Measurements from ENCODE around the gene BHLHE40. TPM values are rescaled to one million over a fixed set of nuclear protein-coding genes. Genes with fewer than 3 reads are reported as not detected.

The BHLHE40 gene
- total and polyA plus RNA-seq, 10 of the 15 experiments (the other 5 are each of a cell fraction or from before 2014, with no cell fraction given), result 25.2 to 106 (median 51.4) TPM

- TF ChIP-seq REST (IDR thresholded peaks at IDR 0.05; ENCODE audit: low read depth, low read length), result no peak
- TF ChIP-seq JUND (IDR thresholded peaks at IDR 0.05; ENCODE audit: low read depth, low read length), result no peak
- no peak for TF ChIP-seq FOXK2 (IDR thresholded peaks at IDR 0.05)
- TF ChIP-seq STAT3 (IDR thresholded peaks at IDR 0.05; ENCODE audit: low read depth, low read length), result no peak
- no peak for TF ChIP-seq NR2C2 (IDR thresholded peaks at IDR 0.05; ENCODE audit: borderline replicate concordance, control insufficient read depth, insufficient read length, low read depth)
- no peak for TF ChIP-seq NFYB (IDR thresholded peaks at IDR 0.05; ENCODE audit: insufficient read depth, low read depth, low read length)
These were observed 53.6 kb downstream of the BHLHE40 start (continued) for GRCh38 chr3:5032844-5033243.

Other genes starting within 250 kb of the BHLHE40 start
- 22.0 and 25.9 TPM in 2 replicates for gene ARL8B, start 142.9 kb downstream of the BHLHE40 start, total RNA-seq (2014; rRNA removed)
- 50.9 and 52.6 TPM in 2 replicates for gene ARL8B, start 142.9 kb downstream of the BHLHE40 start, total RNA-seq (2014; rRNA removed; fragmentation: Illumina TruSeq; extraction: Trizol)
- gene ARL8B, start 142.9 kb downstream of the BHLHE40 start, total RNA-seq (2021), result 48.9 and 51.3 TPM in 2 replicates
- 31.1 and 67.4 TPM in 2 replicates for gene ARL8B, start 142.9 kb downstream of the BHLHE40 start, polyA plus RNA-seq (2011; rRNA removed)
- 69.0 and 92.2 TPM in 2 replicates for gene ARL8B, start 142.9 kb downstream of the BHLHE40 start, polyA plus RNA-seq (2014; fragmentation: Illumina TruSeq; extraction: Trizol)
- 10 to 100 TPM; 36.5 to 38.5 TPM for gene ARL8B, start 142.9 kb downstream of the BHLHE40 start, polyA plus RNA-seq (2014; fragmentation: Nextera tagmentation; extraction: Ambion mirVana)
- 31.9 and 36.0 TPM in 2 replicates for gene ARL8B, start 142.9 kb downstream of the BHLHE40 start, polyA plus RNA-seq (2014; rRNA removed)
- 10 to 100 TPM; 80.6 TPM for gene ARL8B, start 142.9 kb downstream of the BHLHE40 start, polyA plus RNA-seq (2016; fragmentation: Nextera tagmentation; extraction: Ambion mirVana)
- 52.6 and 56.0 TPM in 2 replicates for gene EDEM1, start 208.3 kb downstream of the BHLHE40 start, total RNA-seq (2014; rRNA removed)
- gene EDEM1, start 208.3 kb downstream of the BHLHE40 start, total RNA-seq (2014; rRNA removed; fragmentation: Illumina TruSeq; extraction: Trizol), result 57.5 and 60.6 TPM in 2 replicates
- gene EDEM1, start 208.3 kb downstream of the BHLHE40 start, total RNA-seq (2021), result 129 and 138 TPM in 2 replicates
- 104 and 139 TPM in 2 replicates for gene EDEM1, start 208.3 kb downstream of the BHLHE40 start, polyA plus RNA-seq (2011; rRNA removed)
- 57.5 and 75.9 TPM in 2 replicates for gene EDEM1, start 208.3 kb downstream of the BHLHE40 start, polyA plus RNA-seq (2014; fragmentation: Illumina TruSeq; extraction: Trizol)
- 10 to 100 TPM; 18.9 to 48.0 TPM for gene EDEM1, start 208.3 kb downstream of the BHLHE40 start, polyA plus RNA-seq (2014; fragmentation: Nextera tagmentation; extraction: Ambion mirVana)
- 61.3 and 73.8 TPM in 2 replicates for gene EDEM1, start 208.3 kb downstream of the BHLHE40 start, polyA plus RNA-seq (2014; rRNA removed)
- 10 to 100 TPM; 56.2 to 60.1 TPM for gene EDEM1, start 208.3 kb downstream of the BHLHE40 start, polyA plus RNA-seq (2016; fragmentation: Nextera tagmentation; extraction: Ambion mirVana)

All from GM12878 (cell line).